HepG2 (cell line): Measurements from ENCODE around the gene HNRNPC. TPM values are rescaled to one million over a fixed set of nuclear protein-coding genes. Genes with fewer than 3 reads are reported as not detected.

Experiments used
- ASH2L ChIP-seq: fragments of 300-600, 200-600 bp; sonication (generic); IDR thresholded peaks from 2 replicates; pipeline ENCODE4 v1.7.0; 2017; ENCODE audit warnings: low read depth, mild to moderate bottlenecking, moderate library complexity, mixed read lengths, low read length; ENCODE audit not compliant: insufficient read length
- KLF12 ChIP-seq: sonication (generic); formaldehyde crosslinking; IDR thresholded peaks from 2 replicates; pipeline ENCODE4 v1.4.0; 2020; ENCODE audit warnings: missing genetic modification reagents, borderline replicate concordance
- LRRFIP1 ChIP-seq: sonication (generic); formaldehyde crosslinking; conservative IDR thresholded peaks from 2 replicates; pipeline ENCODE4 v1.4.0; 2020; ENCODE audit warnings: missing genetic modification reagents
- NAIF1 ChIP-seq: sonication (generic); formaldehyde crosslinking; IDR thresholded peaks from 2 replicates; pipeline ENCODE4 v1.5.0; 2020; ENCODE audit warnings: mild to moderate bottlenecking, missing genetic modification reagents, borderline replicate concordance
- ZBTB40 ChIP-seq, 2 experiments: fragments of 450-650 bp in 1 of 2; sonication (generic) in 1 of 2; formaldehyde crosslinking in 1 of 2; IDR thresholded peaks; 2 replicates each; pipeline versions ENCODE4 v1.6.1 to v1.8.0; 2016 to 2022; ENCODE audit warnings: antibody characterized with exemption in 1 of 2, mild to moderate bottlenecking in 1 of 2, missing genetic modification reagents in 1 of 2
- ZNF326 ChIP-seq: sonication (generic); formaldehyde crosslinking; IDR thresholded peaks from 2 replicates; pipeline ENCODE4 v1.4.0; 2020; ENCODE audit warnings: missing genetic modification reagents, borderline replicate concordance
- ZNF614 ChIP-seq: IDR thresholded peaks from 2 replicates; pipeline ENCODE4 v1.6.1; 2018; ENCODE audit warnings: missing biosample characterization, missing genetic modification reagents, inconsistent platforms, borderline replicate concordance
- ZNF772 ChIP-seq: sonication (generic); formaldehyde crosslinking; IDR thresholded peaks from 2 replicates; pipeline ENCODE4 v1.5.0; 2020; ENCODE audit warnings: mild to moderate bottlenecking, missing genetic modification reagents
- polyA plus RNA-seq, 8 experiments: library from polyadenylated mRNA; depleted of rRNA in 3 of 8; stranded (reverse) in 7 of 8; unstranded in 1 of 8; fragments of >200 nt; fragmentation: Illumina TruSeq in 4 of 8; extraction: Trizol in 4 of 8; gene quantifications; 2 replicates each; pipeline versions ENCODE4 v1.2.1 to v1.2.3, GENCODE V29; 2011 to 2016; ENCODE audit warnings: low read depth in 4 of 8, missing spikeins in 1 of 8, mixed read lengths in 1 of 8; ENCODE audit not compliant: insufficient read depth in 1 of 8
- total RNA-seq, 5 experiments: library from RNA; depleted of rRNA; stranded (reverse); fragments of >200 nt; fragmentation: Illumina TruSeq; extraction: Trizol; gene quantifications; 2 replicates each; pipeline ENCODE4 v1.2.3, GENCODE V29; 2016; ENCODE audit warnings: low read depth in 1 of 5
- TF ChIP-seq, protein P1 (sequence below): sonication (generic); formaldehyde crosslinking; IDR thresholded peaks from 2 replicates; pipeline ENCODE4 v1.9.0; 2021; ENCODE audit warnings: mild to moderate bottlenecking, missing genetic modification reagents

The HNRNPC gene
- total and polyA plus RNA-seq, 2 of the 13 experiments (the other 11 are each of a cell fraction or from before 2014, with no cell fraction given): 628 to 1,099 TPM

DNA sequence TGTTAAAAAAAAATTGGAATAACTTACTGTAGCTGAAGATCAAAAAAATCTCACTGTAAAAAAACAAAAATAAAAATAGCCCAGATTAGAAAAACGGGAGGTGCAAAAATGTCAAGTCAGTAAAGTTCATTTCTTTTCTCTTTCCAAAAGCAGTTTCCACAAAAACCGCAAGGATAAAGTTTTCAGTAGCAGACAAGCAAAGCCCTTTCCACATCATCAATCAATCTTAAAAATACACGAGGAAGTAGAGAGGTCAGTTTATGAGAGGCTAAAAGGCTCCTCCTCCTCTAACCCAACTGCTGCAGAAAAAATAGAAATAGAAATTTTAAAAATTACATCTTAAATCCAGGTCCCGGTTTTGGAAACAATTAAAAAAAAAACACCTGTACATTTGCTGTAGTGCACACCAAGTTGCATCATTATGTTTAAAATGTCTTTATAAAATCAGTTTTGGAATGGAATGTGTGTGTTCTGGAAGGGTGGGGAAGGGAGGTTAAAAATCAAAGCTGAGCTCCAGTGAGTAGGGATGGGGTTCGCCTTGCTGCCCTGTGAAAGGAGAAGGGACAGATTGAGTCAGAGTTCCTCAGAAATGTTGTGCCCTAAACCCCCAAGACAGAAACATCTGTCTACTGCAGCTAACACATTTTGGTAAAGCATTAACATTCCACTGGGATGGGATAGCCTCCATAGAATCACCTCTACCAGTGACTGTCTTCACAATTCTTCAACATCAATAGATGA, 5.8 kb downstream of the HNRNPC start (continued):
- no peak for TF ChIP-seq ZBTB40 (IDR thresholded peaks at IDR 0.05)
- no peak for TF ChIP-seq ZBTB40 (CRISPR knock-in tag; IDR thresholded peaks at IDR 0.05)
- TF ChIP-seq ZNF326: no peak
- no peak for TF ChIP-seq KLF12 (CRISPR knock-in tag)
- no peak for TF ChIP-seq ZNF614 (CRISPR knock-in tag)
- no peak for TF ChIP-seq ZNF772 (CRISPR knock-in tag)
- TF ChIP-seq, protein P1, sequence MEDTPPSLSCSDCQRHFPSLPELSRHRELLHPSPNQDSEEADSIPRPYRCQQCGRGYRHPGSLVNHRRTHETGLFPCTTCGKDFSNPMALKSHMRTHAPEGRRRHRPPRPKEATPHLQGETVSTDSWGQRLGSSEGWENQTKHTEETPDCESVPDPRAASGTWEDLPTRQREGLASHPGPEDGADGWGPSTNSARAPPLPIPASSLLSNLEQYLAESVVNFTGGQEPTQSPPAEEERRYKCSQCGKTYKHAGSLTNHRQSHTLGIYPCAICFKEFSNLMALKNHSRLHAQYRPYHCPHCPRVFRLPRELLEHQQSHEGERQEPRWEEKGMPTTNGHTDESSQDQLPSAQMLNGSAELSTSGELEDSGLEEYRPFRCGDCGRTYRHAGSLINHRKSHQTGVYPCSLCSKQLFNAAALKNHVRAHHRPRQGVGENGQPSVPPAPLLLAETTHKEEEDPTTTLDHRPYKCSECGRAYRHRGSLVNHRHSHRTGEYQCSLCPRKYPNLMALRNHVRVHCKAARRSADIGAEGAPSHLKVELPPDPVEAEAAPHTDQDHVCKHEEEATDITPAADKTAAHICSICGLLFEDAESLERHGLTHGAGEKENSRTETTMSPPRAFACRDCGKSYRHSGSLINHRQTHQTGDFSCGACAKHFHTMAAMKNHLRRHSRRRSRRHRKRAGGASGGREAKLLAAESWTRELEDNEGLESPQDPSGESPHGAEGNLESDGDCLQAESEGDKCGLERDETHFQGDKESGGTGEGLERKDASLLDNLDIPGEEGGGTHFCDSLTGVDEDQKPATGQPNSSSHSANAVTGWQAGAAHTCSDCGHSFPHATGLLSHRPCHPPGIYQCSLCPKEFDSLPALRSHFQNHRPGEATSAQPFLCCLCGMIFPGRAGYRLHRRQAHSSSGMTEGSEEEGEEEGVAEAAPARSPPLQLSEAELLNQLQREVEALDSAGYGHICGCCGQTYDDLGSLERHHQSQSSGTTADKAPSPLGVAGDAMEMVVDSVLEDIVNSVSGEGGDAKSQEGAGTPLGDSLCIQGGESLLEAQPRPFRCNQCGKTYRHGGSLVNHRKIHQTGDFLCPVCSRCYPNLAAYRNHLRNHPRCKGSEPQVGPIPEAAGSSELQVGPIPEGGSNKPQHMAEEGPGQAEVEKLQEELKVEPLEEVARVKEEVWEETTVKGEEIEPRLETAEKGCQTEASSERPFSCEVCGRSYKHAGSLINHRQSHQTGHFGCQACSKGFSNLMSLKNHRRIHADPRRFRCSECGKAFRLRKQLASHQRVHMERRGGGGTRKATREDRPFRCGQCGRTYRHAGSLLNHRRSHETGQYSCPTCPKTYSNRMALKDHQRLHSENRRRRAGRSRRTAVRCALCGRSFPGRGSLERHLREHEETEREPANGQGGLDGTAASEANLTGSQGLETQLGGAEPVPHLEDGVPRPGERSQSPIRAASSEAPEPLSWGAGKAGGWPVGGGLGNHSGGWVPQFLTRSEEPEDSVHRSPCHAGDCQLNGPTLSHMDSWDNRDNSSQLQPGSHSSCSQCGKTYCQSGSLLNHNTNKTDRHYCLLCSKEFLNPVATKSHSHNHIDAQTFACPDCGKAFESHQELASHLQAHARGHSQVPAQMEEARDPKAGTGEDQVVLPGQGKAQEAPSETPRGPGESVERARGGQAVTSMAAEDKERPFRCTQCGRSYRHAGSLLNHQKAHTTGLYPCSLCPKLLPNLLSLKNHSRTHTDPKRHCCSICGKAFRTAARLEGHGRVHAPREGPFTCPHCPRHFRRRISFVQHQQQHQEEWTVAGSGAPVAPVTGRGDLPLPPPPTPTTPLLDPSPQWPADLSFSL (CRISPR knock-in tag): no peak
- TF ChIP-seq NAIF1 (CRISPR knock-in tag): no peak
- TF ChIP-seq ASH2L: no peak
- no peak for TF ChIP-seq LRRFIP1 (CRISPR knock-in tag)
